ENCODE data around the gene CFAP46.
"Not testable (repeated sequence)": the region's sequence is repeated elsewhere in the genome, so short reads cannot be mapped to it uniquely, and the experiment has no call there.

Gene CFAP46

GRCh38 chr10:132776186-132776585 is 166.2 kb downstream of the CFAP46 start:
- DNase-seq (ENCODE audit: low read depth, low spot score) = no peak

GRCh38 chr10:132774902-132775863 is 167.2 kb downstream of the CFAP46 start:
- DNase-seq (ENCODE audit: low read depth, low spot score) = no peak

- no peak for DNase-seq (ENCODE audit: low read depth, low spot score)
Measured at GRCh38 chr10:132774181-132774901, 168.0 kb downstream of the CFAP46 start.

- DNase-seq (ENCODE audit: low read depth, low spot score) = not testable (repeated sequence)
Measured at GRCh38 chr10:132772816-132773215, 169.6 kb downstream of the CFAP46 start.

GRCh38 chr10:132770061-132771021 is 172.0 kb downstream of the CFAP46 start:
- no peak for DNase-seq (ENCODE audit: low read depth, low spot score)

- DNase-seq (ENCODE audit: low read depth, low spot score) = no peak
Measured at GRCh38 chr10:132768346-132769248, 173.8 kb downstream of the CFAP46 start.

- DNase-seq (ENCODE audit: low read depth, low spot score) = no peak
Measured at GRCh38 chr10:132766291-132766690, 176.1 kb downstream of the CFAP46 start.

- DNase-seq (ENCODE audit: low read depth, low spot score) = no peak
Measured at GRCh38 chr10:132765435-132765834, 176.9 kb downstream of the CFAP46 start.

- DNase-seq (ENCODE audit: low read depth, low spot score) = no peak
Measured at GRCh38 chr10:132764108-132764507, 178.3 kb downstream of the CFAP46 start.

GRCh38 chr10:132763545-132763944 is 178.8 kb downstream of the CFAP46 start:
- no peak for DNase-seq (ENCODE audit: low read depth, low spot score)

- DNase-seq (ENCODE audit: low read depth, low spot score) = no peak
Measured at GRCh38 chr10:132762267-132762666, 180.1 kb downstream of the CFAP46 start.

- DNase-seq (ENCODE audit: low read depth, low spot score) = no peak
Measured at GRCh38 chr10:132761395-132762060, 180.8 kb downstream of the CFAP46 start.

- no peak for DNase-seq (ENCODE audit: low read depth, low spot score)
Measured at GRCh38 chr10:132758865-132759264, 183.5 kb downstream of the CFAP46 start.

Data from brain pericyte (primary cell).